Left ventricle myocardium inferior (tissue), 1 donor: ENCODE results near the gene CXCR5. TPM values are rescaled to one million over a fixed set of nuclear protein-coding genes. Genes with fewer than 3 reads are reported as not detected.

ENCODE experiments used
- DNase-seq: peaks from one replicate; pipeline ENCODE4 v3.0.0-alpha.2; 2020
- H3K27ac ChIP-seq: fragments of 200-600 bp; replicated peaks from 2 replicates; pipeline ENCODE4 v1.8.0; 2021
- H3K27me3 ChIP-seq: fragments of 200-600 bp; 2 replicates; pipeline ENCODE4 v1.8.0; 2021; ENCODE audit warnings: low read depth
- H3K36me3 ChIP-seq: fragments of 200-600 bp; 2 replicates; pipeline ENCODE4 v1.8.0; 2021
- H3K4me1 ChIP-seq: fragments of 200-600 bp; 2 replicates; pipeline ENCODE4 v1.8.0; 2021
- H3K4me3 ChIP-seq: fragments of 200-600 bp; 2 replicates; pipeline ENCODE4 v1.8.0; 2021; ENCODE audit warnings: mild to moderate bottlenecking, moderate library complexity
- H3K9me3 ChIP-seq: fragments of 200-600 bp; replicated peaks from 2 replicates; pipeline ENCODE4 v1.8.0; 2021
- CTCF ChIP-seq: fragments of 200-600 bp; IDR thresholded peaks from 2 replicates; pipeline ENCODE4 v1.8.0; 2021; ENCODE audit warnings: antibody characterized with exemption, mild to moderate bottlenecking, borderline replicate concordance
- intact Hi-C: fragments of 100-400 bp; cut with micrococcal nuclease; formaldehyde crosslinking; loops from one replicate; pipeline ENCODE4 v1.11.0; 2022
- total RNA-seq: library from RNA; stranded (reverse); fragmentation: NEBNext Ultra II Directional; extraction: Animal tissue kit (Norgen Biotek cat#: 25700); gene quantifications from one replicate; pipeline ENCODE4 v1.2.1, GENCODE V29; 2021
- donor health status: DM: no; HTN: yes; CAD: no; lungs with severe emphysema.

CXCR5 gene
- total RNA-seq, 1 donor from 2014 or later, result not detected

GRCh38 chr11:118911880-118912741 is 28.4 kb downstream of the CXCR5 start:
- Histone ChIP-seq H3K4me1 (peaks cover 100% of the 10 kb centered on the region), H3K27ac (peak overlapping the region; percentile 96), H3K9me3 (no peaks in the 10 kb centered on the region), H3K4me3 (peak overlapping the region; percentile 63), H3K27me3 (no peaks in the 10 kb centered on the region), H3K36me3 (peaks cover 13% of the 10 kb centered on the region)
- peak; percentile 77 for DNase-seq
- intact Hi-C loops, result no loop called here
- TF ChIP-seq CTCF, result no peak

DNA sequence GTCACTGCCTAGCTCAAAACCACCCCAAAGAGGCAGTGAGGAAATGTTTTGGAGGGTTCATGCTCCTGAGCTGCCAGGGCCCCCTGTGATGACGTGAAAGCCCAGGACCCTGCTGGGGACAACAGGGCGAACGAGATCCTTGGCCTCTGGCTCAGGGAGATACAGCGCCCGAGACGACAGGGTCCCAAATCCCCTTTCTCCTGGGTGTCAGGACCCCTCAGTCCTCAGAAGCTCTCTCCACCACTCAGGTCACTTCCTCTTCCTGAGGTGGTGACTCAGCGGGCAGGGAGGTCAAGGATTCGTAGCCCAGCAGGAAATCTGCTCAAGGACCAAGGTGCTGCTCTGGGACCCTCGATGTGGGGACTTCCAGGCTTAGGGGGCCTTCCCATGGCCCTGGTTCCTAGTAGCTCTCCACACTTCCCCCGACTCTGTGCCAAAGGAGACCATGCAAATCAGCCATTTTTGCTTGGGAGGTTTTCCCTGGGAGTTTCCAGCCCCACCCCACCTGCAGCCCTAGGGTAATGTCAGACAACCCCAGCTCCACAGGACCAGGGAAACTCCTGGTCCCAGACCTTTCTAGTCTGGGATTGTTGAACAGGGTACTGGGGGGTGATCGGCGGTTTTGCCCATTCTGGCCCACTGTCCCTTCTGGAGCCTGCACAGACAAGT is 29.2 kb downstream of the CXCR5 start:
- peaks cover 5% of the 10 kb centered on the region for H3K36me3 ChIP-seq
- H3K4me1 ChIP-seq, result peaks cover 100% of the 10 kb centered on the region
- no peak for DNase-seq
- H3K27ac ChIP-seq, result peak overlapping the region; percentile 96
- intact Hi-C loops, result no loop called here
- no peaks in the 10 kb centered on the region for H3K27me3 ChIP-seq
- H3K9me3 ChIP-seq, result no peaks in the 10 kb centered on the region
- peak overlapping the region; percentile 63 for H3K4me3 ChIP-seq
- TF ChIP-seq CTCF, result no peak

DNA sequence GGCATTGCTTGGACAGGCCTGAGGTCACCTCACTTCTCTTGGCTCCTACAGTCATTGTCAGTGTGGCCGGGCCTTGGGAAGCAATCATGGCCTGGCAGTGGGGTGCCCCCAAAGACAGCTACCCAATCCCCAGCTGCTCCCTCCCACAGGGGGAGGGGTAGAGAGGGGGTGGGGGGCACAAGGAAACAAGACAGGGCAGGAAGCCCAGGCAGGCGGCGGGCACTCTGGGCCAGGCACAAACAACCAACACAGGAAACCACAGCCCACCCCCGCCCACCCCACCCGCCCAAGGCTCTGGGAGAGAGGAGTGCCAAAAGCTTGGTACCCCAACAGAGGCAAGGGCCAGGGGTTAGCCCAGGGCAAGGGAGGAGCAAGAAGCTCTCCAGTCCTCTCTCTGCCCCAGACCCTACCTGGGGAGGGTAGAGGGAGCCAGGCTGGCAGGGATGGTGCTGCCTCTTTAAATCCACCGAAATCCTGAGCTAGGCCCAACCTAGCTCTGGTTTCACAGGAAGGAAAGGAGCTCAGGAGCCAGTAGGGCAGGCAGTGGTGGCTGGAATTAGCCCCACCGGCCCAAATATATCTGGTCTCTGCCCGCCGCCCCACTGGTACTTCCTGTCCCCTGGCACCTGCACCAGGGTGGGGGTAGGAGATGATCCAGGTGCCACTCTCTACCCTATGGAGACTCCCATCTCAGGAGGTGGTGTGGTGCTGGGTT is 29.9 kb downstream of the CXCR5 start:
- peak overlapping the region; percentile 96 for H3K27ac ChIP-seq
- TF ChIP-seq CTCF, result no peak
- peaks cover 100% of the 10 kb centered on the region for H3K4me1 ChIP-seq
- no peaks in the 10 kb centered on the region for H3K9me3 ChIP-seq
- H3K27me3 ChIP-seq, result no peaks in the 10 kb centered on the region
- no peaks in the 10 kb centered on the region for H3K36me3 ChIP-seq
- intact Hi-C loops, result no loop called here
- peak overlapping the region; percentile 63 for H3K4me3 ChIP-seq
- peak; percentile 29 for DNase-seq

- intact Hi-C loops, result no loop called here
- Histone ChIP-seq H3K27me3 (no peaks in the 10 kb centered on the region), H3K9me3 (no peaks in the 10 kb centered on the region), H3K4me1 (peaks cover 98% of the 10 kb centered on the region), H3K4me3 (peak overlapping the region; percentile 63), H3K36me3 (no peaks in the 10 kb centered on the region), H3K27ac (peak overlapping the region; percentile 96)
- TF ChIP-seq CTCF, result no peak
- DNase-seq, result peak; percentile 46
Observed at GRCh38 chr11:118914178-118914918, 30.7 kb downstream of the CXCR5 start.

- Histone ChIP-seq H3K27me3 (no peaks in the 10 kb centered on the region), H3K4me3 (peak overlapping the region; percentile 99), H3K36me3 (no peaks in the 10 kb centered on the region), H3K9me3 (no peaks in the 10 kb centered on the region), H3K4me1 (peaks cover 98% of the 10 kb centered on the region), H3K27ac (peak overlapping the region; percentile 96)
- DNase-seq, result no peak
- intact Hi-C loops, result no loop called here
- no peak for TF ChIP-seq CTCF
Observed at GRCh38 chr11:118914987-118915386, 31.3 kb downstream of the CXCR5 start.
